ENCODE measurements around the gene PTK7.

PTK7 gene

DNA sequence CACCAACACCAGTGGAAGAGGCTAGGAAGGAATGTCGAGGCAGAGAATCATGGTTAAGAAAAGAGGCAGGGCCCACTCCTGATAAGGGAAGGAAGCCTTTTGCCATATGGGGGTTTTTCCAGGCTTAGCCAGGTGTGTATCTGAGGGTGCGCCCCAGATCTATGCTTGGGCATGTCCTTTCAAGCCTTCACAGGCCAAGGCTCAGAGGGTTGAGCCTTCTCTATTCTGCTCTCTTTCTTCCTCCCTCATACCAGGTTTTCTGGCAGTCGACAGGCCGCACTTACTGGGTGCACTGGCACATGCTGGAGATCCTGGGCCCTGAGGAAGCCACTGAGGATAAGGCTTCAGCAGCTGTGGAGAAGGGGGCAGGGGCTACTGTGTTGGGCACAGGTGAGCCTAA, 110.6 kb downstream of the PTK7 start:
- DNase-seq (ENCODE audit: extremely low spot score) = no peak
- ChIA-PET POLR2A (interaction anchor here (1.2 kb wide), 1 partner anchor 258 kb away, joined by 3 read pairs; the partner anchor contains the start of gene CNPY3), CTCF (no interaction called here)
- TF ChIP-seq FOXK2 (IDR thresholded peaks at IDR 0.05) (no peak), TARDBP (IDR thresholded peaks at IDR 0.05) (no peak), HDGF (IDR thresholded peaks at IDR 0.05; ENCODE audit: borderline replicate concordance) (no peak), LEF1 (IDR thresholded peaks at IDR 0.05; ENCODE audit: borderline replicate concordance) (no peak), SP1 (IDR thresholded peaks at IDR 0.05) (no peak), SUZ12 (IDR thresholded peaks at IDR 0.05) (no peak), ARNT (IDR thresholded peaks at IDR 0.05) (no peak)

DNA sequence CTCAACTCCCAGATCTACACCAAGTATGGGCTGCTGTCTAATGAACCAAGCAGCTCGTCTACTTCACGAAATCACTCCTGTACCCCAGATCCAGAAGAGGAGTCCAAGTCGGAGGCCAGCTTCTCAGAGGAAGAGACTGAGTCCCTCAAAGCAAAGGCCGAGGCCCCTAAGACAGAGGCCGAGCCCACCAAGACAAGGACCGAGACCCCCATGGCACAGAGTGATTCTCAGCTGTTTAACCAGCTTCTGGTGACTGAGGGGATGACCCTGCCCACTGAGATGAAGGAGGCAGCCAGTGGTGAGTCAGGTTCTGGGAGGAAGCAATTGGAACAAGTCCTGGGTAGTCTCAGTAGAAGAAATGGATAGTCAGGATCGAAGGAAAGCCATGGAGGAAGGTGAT, 111.7 kb downstream of the PTK7 start:
- TF ChIP-seq LEF1 (IDR thresholded peaks at IDR 0.05; ENCODE audit: borderline replicate concordance) = no peak
- TF ChIP-seq BHLHE40 (IDR thresholded peaks at IDR 0.05; ENCODE audit: borderline replicate concordance) = no peak
- TF ChIP-seq SUZ12 (IDR thresholded peaks at IDR 0.05) = no peak
- TF ChIP-seq L3MBTL2 (conservative IDR thresholded peaks at IDR 0.05) = no peak
- no peak for DNase-seq (ENCODE audit: extremely low spot score)
- ChIA-PET POLR2A (interaction anchor here (1.2 kb wide), 2 partner anchors 29 to 259 kb away, joined by 3 to 5 read pairs; partner anchors contain the start of gene CNPY3), CTCF (no interaction called here)

DNA sequence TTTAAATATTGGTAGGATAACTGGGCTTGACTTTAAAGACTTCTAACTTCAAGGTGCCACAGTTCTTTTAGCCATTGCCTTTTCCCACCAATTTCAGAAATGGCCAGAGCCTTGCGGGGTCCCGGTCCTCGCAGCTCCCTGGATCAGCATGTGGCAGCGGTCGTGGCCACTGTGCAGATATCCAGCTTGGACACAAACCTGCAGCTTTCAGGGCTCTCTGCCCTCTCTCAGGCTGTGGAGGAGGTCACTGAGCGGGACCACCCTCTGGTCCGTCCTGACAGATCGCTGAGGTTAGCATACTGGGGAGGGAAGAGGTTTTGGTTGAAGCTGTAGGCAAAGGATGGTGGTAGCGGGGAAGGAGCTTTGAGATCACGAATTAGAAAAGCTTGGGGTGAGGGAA, 112.3 kb downstream of the PTK7 start:
- ChIA-PET POLR2A (interaction anchor here (0.7 to 1.2 kb wide), 2 partner anchors 14 to 30 kb away, joined by 4 to 5 read pairs; no protein-coding TSS in a partner anchor), CTCF (no interaction called here)
- no peak for TF ChIP-seq SP1 (IDR thresholded peaks at IDR 0.05)
- TF ChIP-seq BHLHE40 (IDR thresholded peaks at IDR 0.05; ENCODE audit: borderline replicate concordance) = no peak
- no peak for TF ChIP-seq FOXK2 (IDR thresholded peaks at IDR 0.05)
- no peak for TF ChIP-seq SUZ12 (IDR thresholded peaks at IDR 0.05)
- TF ChIP-seq LEF1 (IDR thresholded peaks at IDR 0.05; ENCODE audit: borderline replicate concordance) = no peak
- no peak for TF ChIP-seq ARNT (IDR thresholded peaks at IDR 0.05)
- no peak for DNase-seq (ENCODE audit: extremely low spot score)

DNA sequence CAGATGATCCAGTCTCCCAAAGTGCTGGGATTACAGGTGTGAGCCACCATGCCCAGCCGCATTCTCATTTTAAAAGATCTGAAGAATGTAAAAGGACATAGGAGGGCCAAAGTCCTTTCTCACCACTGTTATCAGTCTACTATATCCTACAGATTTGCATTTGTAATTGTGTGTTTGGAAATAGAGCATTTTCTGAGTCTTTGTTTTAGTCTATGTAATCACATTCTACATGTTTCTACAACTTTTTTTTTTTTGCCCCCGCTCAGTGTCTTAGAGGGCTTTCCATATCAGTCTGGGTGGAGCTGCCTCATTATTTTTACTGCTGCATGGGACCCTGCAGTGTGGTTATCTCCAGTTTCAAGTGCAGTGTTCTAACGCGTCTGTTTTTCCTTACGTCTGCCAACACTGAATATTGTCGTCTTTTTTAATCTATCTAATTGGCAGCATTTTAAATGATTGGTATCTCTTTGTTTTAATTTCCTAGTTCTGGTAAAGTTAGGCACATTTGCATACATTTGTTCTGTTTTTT, 113.7 kb downstream of the PTK7 start:
- TF ChIP-seq, protein P1, sequence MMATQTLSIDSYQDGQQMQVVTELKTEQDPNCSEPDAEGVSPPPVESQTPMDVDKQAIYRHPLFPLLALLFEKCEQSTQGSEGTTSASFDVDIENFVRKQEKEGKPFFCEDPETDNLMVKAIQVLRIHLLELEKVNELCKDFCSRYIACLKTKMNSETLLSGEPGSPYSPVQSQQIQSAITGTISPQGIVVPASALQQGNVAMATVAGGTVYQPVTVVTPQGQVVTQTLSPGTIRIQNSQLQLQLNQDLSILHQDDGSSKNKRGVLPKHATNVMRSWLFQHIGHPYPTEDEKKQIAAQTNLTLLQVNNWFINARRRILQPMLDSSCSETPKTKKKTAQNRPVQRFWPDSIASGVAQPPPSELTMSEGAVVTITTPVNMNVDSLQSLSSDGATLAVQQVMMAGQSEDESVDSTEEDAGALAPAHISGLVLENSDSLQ (IDR thresholded peaks at IDR 0.05) = no peak
- TF ChIP-seq NFRKB (IDR thresholded peaks at IDR 0.05) (no peak), BHLHE40 (IDR thresholded peaks at IDR 0.05; ENCODE audit: borderline replicate concordance) (no peak), FOXK2 (IDR thresholded peaks at IDR 0.05) (no peak), TARDBP (IDR thresholded peaks at IDR 0.05) (no peak), FOXM1 (IDR thresholded peaks at IDR 0.05; ENCODE audit: borderline replicate concordance) (no peak), ZNF384 (IDR thresholded peaks at IDR 0.05) (no peak), FOXA1 (IDR thresholded peaks at IDR 0.05) (no peak), ARNT (IDR thresholded peaks at IDR 0.05) (no peak), SUZ12 (IDR thresholded peaks at IDR 0.05) (no peak), HDGF (IDR thresholded peaks at IDR 0.05; ENCODE audit: borderline replicate concordance) (no peak), L3MBTL2 (conservative IDR thresholded peaks at IDR 0.05) (no peak), SP1 (IDR thresholded peaks at IDR 0.05) (no peak), ELF4 (IDR thresholded peaks at IDR 0.05) (no peak), LEF1 (IDR thresholded peaks at IDR 0.05; ENCODE audit: borderline replicate concordance) (no peak), CTBP1 (IDR thresholded peaks at IDR 0.05; ENCODE audit: borderline replicate concordance) (no peak)
- ChIA-PET CTCF (no interaction called here), POLR2A (interaction anchor here (1.2 to 3.6 kb wide), 3 partner anchors 8 to 261 kb away, joined by 3 to 18 read pairs (median 3); partner anchors contain the start of genes CNPY3 and CUL9)
- DNase-seq (ENCODE audit: extremely low spot score) = no peak

DNA sequence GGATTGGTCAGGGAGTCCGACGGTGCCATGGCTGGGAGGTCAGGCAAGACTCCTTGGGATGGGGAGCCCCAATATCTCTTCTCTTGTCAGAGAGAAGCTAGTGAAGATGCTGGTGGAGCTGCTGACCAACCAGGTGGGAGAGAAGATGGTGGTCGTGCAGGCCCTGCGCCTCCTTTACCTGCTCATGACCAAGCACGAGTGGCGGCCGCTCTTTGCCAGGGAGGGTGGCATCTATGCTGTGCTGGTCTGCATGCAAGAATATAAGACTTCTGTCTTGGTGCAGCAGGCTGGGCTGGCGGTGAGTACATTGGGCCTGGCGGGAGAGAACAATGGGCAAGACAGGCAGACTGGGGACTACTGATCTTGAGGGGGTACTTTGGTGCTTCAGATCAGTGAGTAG, 116.8 kb downstream of the PTK7 start:
- TF ChIP-seq ELF4 (IDR thresholded peaks at IDR 0.05) (no peak), BHLHE40 (IDR thresholded peaks at IDR 0.05; ENCODE audit: borderline replicate concordance) (no peak), ARNT (IDR thresholded peaks at IDR 0.05) (no peak), SUZ12 (IDR thresholded peaks at IDR 0.05) (no peak), LEF1 (IDR thresholded peaks at IDR 0.05; ENCODE audit: borderline replicate concordance) (no peak), NFRKB (IDR thresholded peaks at IDR 0.05) (no peak), L3MBTL2 (conservative IDR thresholded peaks at IDR 0.05) (no peak), ZNF384 (IDR thresholded peaks at IDR 0.05) (no peak), CTBP1 (IDR thresholded peaks at IDR 0.05; ENCODE audit: borderline replicate concordance) (no peak), TARDBP (IDR thresholded peaks at IDR 0.05) (no peak), FOXA1 (IDR thresholded peaks at IDR 0.05) (no peak), FOXM1 (IDR thresholded peaks at IDR 0.05; ENCODE audit: borderline replicate concordance) (no peak), FOXK2 (IDR thresholded peaks at IDR 0.05) (no peak)
- DNase-seq (ENCODE audit: extremely low spot score) = no peak
- POLR2A ChIA-PET = interaction anchor here (3.6 kb wide), 1 partner anchor 11 kb away, joined by 18 read pairs; the partner anchor contains the start of gene CUL9
- CTCF ChIA-PET = no interaction called here

DNA sequence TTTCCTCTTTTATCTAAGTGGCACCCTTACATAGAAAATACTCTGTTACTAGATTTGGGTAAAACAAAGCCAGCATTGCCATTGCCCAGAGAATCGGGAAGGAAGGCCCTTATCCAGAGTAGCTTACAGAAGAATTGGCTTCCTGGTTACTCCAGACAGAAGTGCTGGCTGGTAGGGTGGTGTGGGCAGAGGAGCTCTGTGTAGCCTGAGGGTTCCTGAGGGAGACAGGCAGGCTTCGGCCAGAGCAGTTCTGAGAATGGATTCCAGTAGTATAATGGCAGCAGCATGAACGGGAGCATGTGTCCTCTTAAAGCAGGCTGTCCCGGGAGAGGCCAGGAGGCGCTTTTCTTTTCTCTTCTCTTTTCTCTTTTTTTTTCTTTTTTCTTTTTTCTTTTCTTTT, 117.8 kb downstream of the PTK7 start:
- ChIA-PET POLR2A (no interaction called here), CTCF (no interaction called here)
- TF ChIP-seq L3MBTL2 (conservative IDR thresholded peaks at IDR 0.05) (no peak), TARDBP (IDR thresholded peaks at IDR 0.05) (no peak), BHLHE40 (IDR thresholded peaks at IDR 0.05; ENCODE audit: borderline replicate concordance) (no peak), FOXK2 (IDR thresholded peaks at IDR 0.05) (no peak), ZNF384 (IDR thresholded peaks at IDR 0.05) (no peak), NFRKB (IDR thresholded peaks at IDR 0.05) (no peak), CTBP1 (IDR thresholded peaks at IDR 0.05; ENCODE audit: borderline replicate concordance) (no peak), SUZ12 (IDR thresholded peaks at IDR 0.05) (no peak), LEF1 (IDR thresholded peaks at IDR 0.05; ENCODE audit: borderline replicate concordance) (no peak), FOXM1 (IDR thresholded peaks at IDR 0.05; ENCODE audit: borderline replicate concordance) (no peak)
- TF ChIP-seq, protein P1 (IDR thresholded peaks at IDR 0.05) = no peak
- DNase-seq (ENCODE audit: extremely low spot score) = no peak

DNA sequence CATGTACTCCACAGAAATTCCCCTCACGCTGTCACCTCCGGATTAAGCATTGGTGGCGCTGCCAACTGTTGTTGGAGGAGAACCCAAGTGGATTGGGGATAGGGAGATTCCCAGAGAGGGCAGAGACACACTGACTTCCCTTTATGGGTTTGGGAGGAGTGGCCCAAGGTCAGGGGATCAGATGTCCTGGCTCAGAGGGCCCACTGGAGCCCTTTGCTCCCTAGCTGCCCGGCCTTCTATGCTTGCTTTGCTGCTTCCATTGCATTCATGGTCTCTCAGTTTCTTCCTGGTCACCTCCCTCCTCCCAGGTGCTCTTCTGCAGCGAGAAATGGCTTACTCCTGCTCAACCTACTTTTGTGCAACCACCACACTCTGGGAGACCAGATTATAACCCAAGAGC, 120.2 kb downstream of the PTK7 start:
- DNase-seq (ENCODE audit: extremely low spot score) = no peak
- ChIA-PET POLR2A (interaction anchor here (1.2 kb wide), 1 partner anchor 14 kb away, joined by 5 read pairs; the partner anchor contains the start of gene CUL9), CTCF (no interaction called here)
- TF ChIP-seq TARDBP (IDR thresholded peaks at IDR 0.05) (no peak), HDGF (IDR thresholded peaks at IDR 0.05; ENCODE audit: borderline replicate concordance) (no peak), L3MBTL2 (conservative IDR thresholded peaks at IDR 0.05) (no peak), FOXK2 (IDR thresholded peaks at IDR 0.05) (no peak), ELF4 (IDR thresholded peaks at IDR 0.05) (no peak), FOXM1 (IDR thresholded peaks at IDR 0.05; ENCODE audit: borderline replicate concordance) (no peak), NFRKB (IDR thresholded peaks at IDR 0.05) (no peak), SUZ12 (IDR thresholded peaks at IDR 0.05) (no peak), FOXA1 (IDR thresholded peaks at IDR 0.05) (no peak), ZNF384 (IDR thresholded peaks at IDR 0.05) (no peak), LEF1 (IDR thresholded peaks at IDR 0.05; ENCODE audit: borderline replicate concordance) (no peak), CTBP1 (IDR thresholded peaks at IDR 0.05; ENCODE audit: borderline replicate concordance) (no peak), SP1 (IDR thresholded peaks at IDR 0.05) (no peak)

Data from HEK293T (cell line).